Measurements from ENCODE around the gene MGMT.

DNA sequence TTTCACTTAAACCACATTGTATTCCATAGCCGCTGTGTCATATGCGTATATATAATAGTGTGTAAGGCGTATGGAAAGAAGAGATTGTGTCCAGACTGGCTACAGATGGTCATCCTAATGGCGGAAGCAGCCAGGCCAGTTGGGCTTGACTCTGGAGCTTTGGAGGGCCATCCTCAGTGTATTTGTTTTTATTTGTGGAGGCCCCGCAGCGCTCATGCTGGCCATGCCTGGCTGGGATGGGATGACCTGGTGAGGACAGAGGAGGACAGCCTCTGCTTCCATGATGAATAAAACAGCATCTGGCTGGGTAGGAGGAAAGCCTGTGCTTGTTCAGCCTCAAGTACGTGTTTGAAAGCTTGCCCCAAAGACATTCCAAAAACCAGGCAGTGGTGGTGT, 276.7 kb downstream of the MGMT start:
- TF ChIP-seq POLR2A (IDR thresholded peaks at IDR 0.05) = no peak
- TF ChIP-seq POLR2AphosphoS5 (IDR thresholded peaks at IDR 0.05) = no peak
